Activated T-helper 1 cell treated with anti-CD3 and anti-CD28 coated beads, Interleukin-2, amount 50 U/mL, for 16 hours (primary cell): Measurements from ENCODE around the gene P3H1.
A peak's percentile ranks its signal among the peaks of the same experiment; 100 is the strongest.
"Not testable (repeated sequence)": the region's sequence is repeated elsewhere in the genome, so short reads cannot be mapped to it uniquely, and the experiment has no call there.

Source experiments
- DNase-seq, 2 donors: peaks; one replicate each; pipeline ENCODE4 v3.0.0-alpha.2; 2020; ENCODE audit warnings: low read depth in 1 of 2, low spot score in 1 of 2

P3H1 gene, protein sequence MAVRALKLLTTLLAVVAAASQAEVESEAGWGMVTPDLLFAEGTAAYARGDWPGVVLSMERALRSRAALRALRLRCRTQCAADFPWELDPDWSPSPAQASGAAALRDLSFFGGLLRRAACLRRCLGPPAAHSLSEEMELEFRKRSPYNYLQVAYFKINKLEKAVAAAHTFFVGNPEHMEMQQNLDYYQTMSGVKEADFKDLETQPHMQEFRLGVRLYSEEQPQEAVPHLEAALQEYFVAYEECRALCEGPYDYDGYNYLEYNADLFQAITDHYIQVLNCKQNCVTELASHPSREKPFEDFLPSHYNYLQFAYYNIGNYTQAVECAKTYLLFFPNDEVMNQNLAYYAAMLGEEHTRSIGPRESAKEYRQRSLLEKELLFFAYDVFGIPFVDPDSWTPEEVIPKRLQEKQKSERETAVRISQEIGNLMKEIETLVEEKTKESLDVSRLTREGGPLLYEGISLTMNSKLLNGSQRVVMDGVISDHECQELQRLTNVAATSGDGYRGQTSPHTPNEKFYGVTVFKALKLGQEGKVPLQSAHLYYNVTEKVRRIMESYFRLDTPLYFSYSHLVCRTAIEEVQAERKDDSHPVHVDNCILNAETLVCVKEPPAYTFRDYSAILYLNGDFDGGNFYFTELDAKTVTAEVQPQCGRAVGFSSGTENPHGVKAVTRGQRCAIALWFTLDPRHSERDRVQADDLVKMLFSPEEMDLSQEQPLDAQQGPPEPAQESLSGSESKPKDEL

DNA sequence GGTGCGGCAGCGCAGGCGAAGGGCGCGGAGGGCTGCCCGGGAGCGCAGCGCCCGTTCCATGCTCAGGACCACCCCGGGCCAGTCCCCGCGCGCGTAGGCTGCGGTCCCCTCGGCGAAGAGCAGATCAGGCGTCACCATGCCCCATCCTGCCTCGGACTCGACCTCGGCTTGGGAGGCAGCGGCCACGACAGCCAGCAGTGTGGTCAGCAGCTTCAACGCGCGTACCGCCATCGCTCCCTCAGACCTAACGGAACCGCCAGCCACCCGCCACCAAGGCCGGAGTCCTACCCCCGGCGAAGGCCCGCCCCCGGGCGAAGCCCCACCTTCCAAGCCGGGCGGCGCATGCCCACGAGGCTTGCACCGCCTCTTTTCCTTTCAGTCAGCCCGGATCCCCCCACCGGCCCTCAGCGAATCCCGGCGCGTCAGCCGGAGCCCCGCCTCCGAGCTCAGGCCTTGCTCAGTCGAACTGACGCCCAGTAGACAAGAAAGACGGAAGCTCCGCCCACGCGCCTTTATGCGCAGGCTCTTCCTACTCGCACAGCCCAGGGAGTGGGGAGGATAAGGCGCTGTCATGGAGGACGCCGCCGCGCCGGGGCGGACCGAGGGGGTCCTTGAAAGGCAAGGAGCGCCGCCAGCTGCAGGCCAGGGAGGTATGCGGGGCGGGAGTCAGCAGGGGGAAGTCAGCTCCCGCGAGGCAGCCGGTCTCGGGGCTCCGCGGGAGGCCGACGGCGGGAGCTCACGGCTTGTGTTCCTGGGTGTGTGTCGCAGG is at the start of gene P3H1, which contains the start of gene C1orf50:
Gene P3H1, minus strand, starts transcription at position 288 of the 769 bp plus-strand sequence. Its CDS starts 57 bp downstream, at position 231.
Gene C1orf50, plus strand, starts transcription at position 509 of the 769 bp plus-strand sequence. Its CDS starts 63 bp downstream, at position 572.
- DNase-seq: peak; percentile 99 to 100

GRCh38 chr1:42815941-42816584 is 49.2 kb upstream of the P3H1 start:
- no peak for DNase-seq

GRCh38 chr1:42814815-42815214 is 48.0 kb upstream of the P3H1 start:
- DNase-seq: not testable (repeated sequence)

GRCh38 chr1:42807056-42807668 is 40.3 kb upstream of the P3H1 start:
- DNase-seq: no peak

DNA sequence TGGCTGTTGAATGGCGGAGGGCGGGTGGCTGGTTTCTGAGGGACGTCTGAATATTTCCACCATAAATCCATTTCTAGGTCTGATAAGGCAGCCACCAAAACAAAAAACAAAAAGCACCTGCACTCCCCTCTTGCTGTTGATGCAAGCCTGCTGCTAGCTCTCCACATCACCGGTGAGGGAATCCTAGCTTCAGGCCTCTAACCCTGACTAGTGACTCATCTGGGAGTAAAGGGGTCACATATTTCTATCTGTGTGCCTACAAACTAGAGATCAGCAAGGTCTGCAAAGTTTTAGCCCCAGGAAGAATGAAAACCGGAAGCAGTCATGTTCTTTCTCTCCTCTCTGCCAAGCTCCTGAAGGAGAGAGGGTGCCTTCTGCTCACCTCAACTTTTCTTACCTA is 39.8 kb upstream of the P3H1 start:
- no peak for DNase-seq

GRCh38 chr1:42806171-42806570 is 39.3 kb upstream of the P3H1 start:
- no peak for DNase-seq

DNA sequence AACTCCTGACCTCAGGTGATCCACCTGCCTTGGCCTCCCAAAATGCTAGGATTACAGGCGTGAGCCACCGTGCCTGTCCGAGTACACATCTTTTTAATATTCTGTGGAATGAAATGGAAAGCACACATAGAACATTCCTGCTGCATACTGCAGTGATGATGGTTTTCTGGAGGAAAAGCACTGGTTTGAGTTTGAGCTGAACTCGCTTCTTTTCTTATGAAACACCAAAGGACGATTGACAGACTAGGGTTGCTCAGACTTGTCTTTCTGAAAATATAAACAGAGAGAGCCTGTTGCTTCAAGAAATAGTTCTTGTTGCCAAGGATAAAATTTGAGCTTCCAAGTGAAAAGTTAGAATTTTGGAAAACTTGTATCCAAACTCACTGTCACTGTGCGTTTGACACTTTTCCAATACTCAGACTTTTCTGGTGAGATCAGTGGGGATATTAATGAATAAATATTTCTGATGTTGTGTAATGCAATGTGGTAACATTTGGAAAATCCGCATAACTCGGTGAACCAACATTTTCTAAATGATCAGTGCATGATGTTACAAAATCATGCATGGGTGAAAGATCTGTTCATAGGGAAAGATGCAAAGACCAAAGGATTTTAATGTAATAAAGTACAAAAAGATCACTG is 35.1 kb upstream of the P3H1 start:
- no peak for DNase-seq

- DNase-seq: no peak
These were observed 31.2 kb upstream of the P3H1 start for GRCh38 chr1:42797979-42798378.

DNA sequence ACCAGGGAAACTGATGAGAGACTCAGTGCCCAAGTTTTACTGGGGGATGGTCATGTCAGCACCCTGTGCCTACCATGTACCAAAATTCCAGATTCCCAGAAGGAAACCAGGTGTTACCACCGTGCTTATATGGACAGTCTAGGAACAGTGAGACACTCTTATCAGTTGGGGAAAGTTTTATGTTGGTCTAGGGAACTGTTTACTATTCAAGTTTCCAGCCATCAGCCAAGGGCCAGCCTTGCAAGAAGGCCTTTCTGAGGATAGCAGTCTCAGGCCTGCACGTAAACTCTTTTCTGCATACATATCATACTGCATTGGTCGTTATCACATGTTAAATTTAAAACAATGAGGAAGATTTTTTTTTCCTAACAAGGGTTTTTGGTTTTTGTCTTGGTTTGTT is 30.6 kb upstream of the P3H1 start:
- no peak for DNase-seq

- no peak for DNase-seq
These were observed 27.0 kb upstream of the P3H1 start for GRCh38 chr1:42793824-42794223.

- DNase-seq: no peak
These were observed 21.2 kb upstream of the P3H1 start for GRCh38 chr1:42788021-42788420.

- no peak for DNase-seq
These were observed 19.3 kb upstream of the P3H1 start for GRCh38 chr1:42786097-42786496.

DNA sequence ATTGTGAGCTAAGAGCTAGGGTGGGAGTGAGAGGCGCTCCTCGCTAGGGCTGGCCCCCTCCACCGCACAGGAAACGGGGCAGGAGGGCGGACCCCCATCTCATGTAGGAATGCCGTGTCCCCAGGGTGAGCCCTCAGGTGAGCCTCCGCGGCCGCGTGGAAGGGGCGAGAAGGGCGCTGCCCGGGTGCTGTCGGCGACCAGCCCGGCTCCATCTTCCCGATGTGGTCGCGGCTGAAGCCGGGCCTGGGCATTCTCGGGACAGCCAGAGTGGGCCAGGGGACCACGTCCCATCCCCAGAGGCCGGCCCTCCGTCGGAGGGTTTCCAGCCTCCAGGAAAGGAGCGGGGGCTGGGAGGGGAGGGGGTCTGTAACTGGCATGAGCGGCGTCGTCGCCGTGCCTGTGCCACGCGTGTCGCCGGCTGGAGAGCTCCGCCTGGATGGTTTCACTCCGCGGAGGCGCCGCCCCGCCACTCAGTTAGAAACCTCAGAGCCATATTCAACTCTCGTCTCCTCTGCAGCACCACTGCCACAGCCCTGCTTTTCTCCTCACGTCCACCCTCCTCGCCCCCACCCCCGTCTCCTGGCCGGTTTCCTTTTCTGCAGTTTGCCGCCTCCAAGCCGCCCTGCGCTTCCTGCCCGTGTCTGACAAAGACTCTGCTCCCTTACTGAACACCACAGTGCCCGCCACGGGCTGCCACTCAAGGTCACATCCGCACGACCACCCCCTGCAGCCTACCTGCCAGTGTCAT is 18.3 kb upstream of the P3H1 start, which contains the start of gene TMEM269:
Gene TMEM269, plus strand, starts transcription at position 46 of the 748 bp plus-strand sequence. CDS start 4,903 bp downstream, outside the sequence.
- peak; percentile 16 to 26 for DNase-seq

GRCh38 chr1:42784547-42784945 is 17.7 kb upstream of the P3H1 start:
- DNase-seq: no peak

DNA sequence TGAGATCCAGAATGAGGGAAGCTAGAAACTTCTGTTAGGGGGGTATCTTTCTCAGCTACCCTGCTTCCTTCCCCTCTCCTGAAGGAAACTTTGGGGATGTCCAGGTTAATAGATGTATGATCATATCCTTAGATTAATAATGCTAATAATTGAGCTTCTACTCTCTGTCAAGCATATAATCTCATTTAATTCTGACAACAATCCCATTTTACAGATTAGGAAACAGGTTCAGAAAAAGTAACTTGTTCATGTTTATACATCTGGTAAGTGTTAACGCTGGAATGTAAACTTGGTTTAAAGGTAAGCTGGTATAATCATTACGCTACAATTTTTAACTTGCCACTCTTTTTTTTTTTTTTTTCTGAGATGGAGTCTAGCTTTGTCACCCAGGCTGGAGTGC is 16.3 kb upstream of the P3H1 start:
- no peak for DNase-seq

- DNase-seq: no peak
These were observed 13.3 kb upstream of the P3H1 start for GRCh38 chr1:42780176-42780575.

- no peak for DNase-seq
These were observed 12.9 kb upstream of the P3H1 start for GRCh38 chr1:42779725-42780124.

GRCh38 chr1:42777852-42778251 is 11.0 kb upstream of the P3H1 start:
- DNase-seq: peak in 1 of 2 donors; percentile 2

DNA sequence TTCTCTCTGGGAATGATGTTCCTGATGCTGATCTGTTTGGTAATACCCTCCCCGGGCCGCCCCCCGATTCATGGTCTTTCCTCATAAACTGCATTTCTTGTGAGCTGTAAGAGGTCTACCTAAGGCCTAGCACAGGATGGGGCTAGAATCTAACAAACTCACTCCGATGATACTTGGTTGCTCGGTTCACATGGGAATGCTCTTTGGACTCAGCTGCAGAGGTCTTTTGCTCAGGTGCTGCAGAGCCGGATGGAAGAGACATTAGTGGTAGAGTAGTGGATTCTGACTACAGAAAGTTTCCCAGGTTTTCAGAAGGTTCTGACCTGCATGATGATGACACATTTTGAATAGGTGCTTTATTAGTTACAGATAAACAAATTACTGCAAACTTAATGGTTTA is 9.7 kb upstream of the P3H1 start:
- DNase-seq: no peak
